Right cardiac atrium (tissue), 5 donors: ENCODE measurements around the gene CCDC12. TPM values are rescaled to one million over a fixed set of nuclear protein-coding genes. Genes with fewer than 3 reads are reported as not detected.

ENCODE experiments used
- ATAC-seq, 2 donors: fragments of 200-7000 bp; cut with Tn5 transposase; one replicate each; pipeline versions ENCODE4 v1.8.0 to v1.9.1; 2020; ENCODE audit warnings: moderate library complexity in 2 of 2, mild to moderate bottlenecking in 1 of 2
- DNase-seq, 3 donors: peaks; one replicate each; pipeline ENCODE4 v3.0.0-alpha.2; 2020
- H3K27ac ChIP-seq: one replicate; pipeline ENCODE4 v1.5.1; 2013; ENCODE audit warnings: mild to moderate bottlenecking, low read length, control low read depth, moderate library complexity
- H3K27me3 ChIP-seq: one replicate; pipeline ENCODE4 v1.6.1; 2013; ENCODE audit not compliant: control insufficient read depth, insufficient read depth
- H3K4me1 ChIP-seq: one replicate; pipeline ENCODE4 v1.6.1; 2013; ENCODE audit warnings: low read length; ENCODE audit not compliant: control insufficient read depth, insufficient read depth
- H3K4me3 ChIP-seq: one replicate; pipeline ENCODE4 v1.5.1; 2013; ENCODE audit warnings: low read length, control low read depth
- H3K9me3 ChIP-seq: one replicate; pipeline ENCODE4 v1.6.1; 2013; ENCODE audit warnings: low read length; ENCODE audit not compliant: control insufficient read depth
- WGBS: extraction: QIAGEN DNeasy Blood & Tissue Kit; methylation state at CpG from one replicate; pipeline ENCODE4 v1.1.7; 2013; 5-methylcytosine and 5-hydroxymethylcytosine counted together
- intact Hi-C, 4 donors: fragments of 100-400 bp; cut with DNase I; formaldehyde crosslinking; loops; one replicate each; pipeline versions ENCODE4 v1.11.0 to v1.14.0; 2022 to 2023
- polyA plus RNA-seq: library from polyadenylated mRNA; stranded (reverse); fragments of 200-250 nt; gene quantifications from one replicate; pipeline ENCODE4 v1.2.3, GENCODE V29; 2013
- total RNA-seq, 4 donors: library from RNA; stranded (reverse); fragmentation: NEBNext Ultra II Directional; extraction: Animal tissue kit (Norgen Biotek cat#: 25700); gene quantifications; one replicate each; pipeline ENCODE4 v1.2.1, GENCODE V29; 2021
- donor health status: healthy with polysubstance abuse.
- donor health status: DM: no; HTN: yes; CAD: no.
- donor health status: DM: no; HTN: no; CAD: no.
- donor health status: DM: no; HTN: yes; CAD: no; lungs with severe emphysema.
- donor health status: DM: yes; HTN: yes; CAD: no.

CCDC12 gene
- total and polyA plus RNA-seq, 5 donors: 31.2 to 58.0 (median 36.1) TPM

GRCh38 chr3:46986782-46987310, 10.3 kb upstream of the CCDC12 start:
- Histone ChIP-seq H3K4me1 (peaks cover 4% of the 10 kb centered on the region), H3K27ac (no peak overlapping the region), H3K27me3 (no peaks in the 10 kb centered on the region), H3K9me3 (no peaks in the 10 kb centered on the region), H3K4me3 (no peak overlapping the region)
- ATAC-seq: no peak
- intact Hi-C loops: no loop called here
- DNase-seq: peak; percentile 11 to 20 (median 20)
- 83% methylated on average over 3 of the region's 3 CpGs for WGBS

DNA sequence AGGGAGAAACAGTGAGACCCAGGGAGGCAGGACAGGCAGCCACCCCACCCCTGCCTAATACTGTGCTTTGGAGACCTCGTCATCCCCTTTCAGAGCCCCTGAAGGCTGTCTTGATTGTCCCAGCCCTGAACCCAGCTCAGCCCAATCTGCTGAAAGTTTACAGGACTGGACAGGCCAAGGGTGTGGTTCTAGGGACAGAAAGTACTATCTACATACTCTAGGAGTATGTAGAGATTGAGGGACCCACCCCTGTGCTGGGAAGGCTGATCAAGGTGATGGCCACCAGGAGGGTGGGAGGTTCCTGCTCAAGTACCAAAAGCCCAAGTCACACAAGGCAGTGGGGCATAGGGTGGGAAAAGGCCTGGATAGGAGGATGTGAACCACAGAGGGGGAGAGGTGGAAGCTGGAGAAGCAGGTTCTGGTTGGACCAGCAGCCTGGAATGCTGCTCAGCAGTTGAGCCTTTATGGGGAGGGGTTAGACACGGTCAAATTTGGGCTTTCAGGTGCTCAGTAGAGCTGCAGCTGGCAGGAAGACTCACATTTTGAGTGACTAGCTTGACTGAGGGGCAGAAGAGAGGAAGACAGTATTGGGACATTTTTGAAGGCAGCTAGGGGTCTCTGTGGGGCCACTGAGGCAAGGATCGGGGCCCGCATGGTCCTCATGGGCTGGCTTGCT, 9.6 kb upstream of the CCDC12 start:
- H3K9me3 ChIP-seq: no peaks in the 10 kb centered on the region
- ATAC-seq: peak in 1 of 2 donors; percentile 4
- DNase-seq: peak in 2 of 3 donors; percentile 6 to 24
- H3K4me1 ChIP-seq: peaks cover 4% of the 10 kb centered on the region
- intact Hi-C loops: no loop called here
- H3K27ac ChIP-seq: no peak overlapping the region
- H3K4me3 ChIP-seq: no peak overlapping the region
- WGBS: 95% methylated on average over 4 of the region's 4 CpGs
- H3K27me3 ChIP-seq: no peaks in the 10 kb centered on the region

- Histone ChIP-seq H3K4me1 (peaks cover 4% of the 10 kb centered on the region), H3K4me3 (no peak overlapping the region), H3K27ac (no peak overlapping the region), H3K27me3 (no peaks in the 10 kb centered on the region), H3K9me3 (no peaks in the 10 kb centered on the region)
- peak in 2 of 3 donors; percentile 15 to 28 for DNase-seq
- no peak for ATAC-seq
- intact Hi-C loops: no loop called here
- WGBS: 95% methylated on average over 5 of the region's 5 CpGs
Measured at GRCh38 chr3:46985588-46985987, 9.0 kb upstream of the CCDC12 start.

DNA sequence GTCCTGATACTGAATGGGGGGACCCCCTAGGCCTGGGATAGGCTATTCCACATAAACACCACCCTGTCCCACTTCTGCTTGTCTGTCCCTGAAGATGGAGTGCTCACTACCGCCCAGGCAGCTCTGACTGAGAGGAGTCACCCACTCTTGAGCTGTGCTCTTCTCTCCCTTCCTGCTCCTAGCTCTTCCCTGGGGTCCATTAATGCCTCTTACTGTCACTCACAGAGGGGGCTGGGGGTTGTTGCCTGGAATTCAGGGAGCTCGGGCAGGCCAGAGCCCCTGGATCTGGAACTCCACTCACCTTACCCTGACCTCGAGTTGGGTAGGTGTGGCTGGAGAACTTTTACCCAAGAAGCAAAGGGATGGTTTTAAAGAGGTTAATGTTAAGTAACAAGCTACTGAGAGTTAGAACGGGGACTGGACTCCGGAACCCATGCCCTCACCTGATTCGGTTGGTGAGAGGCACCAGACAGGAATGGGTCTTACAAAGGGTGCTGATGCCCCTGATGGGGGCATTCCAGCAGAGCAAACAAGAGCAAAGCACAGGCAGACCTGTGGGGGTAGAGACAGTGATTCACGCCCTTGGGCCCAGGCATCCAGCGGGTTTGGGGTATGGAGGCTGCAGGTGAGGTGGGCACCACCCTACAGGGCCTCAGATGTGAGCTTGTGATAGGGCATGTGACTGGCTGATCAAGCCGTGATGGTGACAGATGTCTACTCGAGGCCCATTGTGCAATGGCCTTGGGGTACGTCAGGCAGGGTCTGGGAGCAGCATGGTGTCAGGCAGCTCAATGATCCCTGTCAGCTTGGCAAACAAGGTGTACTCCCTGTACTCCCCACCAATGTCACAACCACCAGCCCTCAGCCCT, 8.3 kb upstream of the CCDC12 start:
- peaks cover 4% of the 10 kb centered on the region for H3K4me1 ChIP-seq
- no peak overlapping the region for H3K27ac ChIP-seq
- no peaks in the 10 kb centered on the region for H3K9me3 ChIP-seq
- peak in 2 of 3 donors; percentile 17 to 24 for DNase-seq
- H3K27me3 ChIP-seq: no peaks in the 10 kb centered on the region
- no peak for ATAC-seq
- no peak overlapping the region for H3K4me3 ChIP-seq
- WGBS: 89% methylated on average over 11 of the region's 11 CpGs
- intact Hi-C loops: no loop called here

DNA sequence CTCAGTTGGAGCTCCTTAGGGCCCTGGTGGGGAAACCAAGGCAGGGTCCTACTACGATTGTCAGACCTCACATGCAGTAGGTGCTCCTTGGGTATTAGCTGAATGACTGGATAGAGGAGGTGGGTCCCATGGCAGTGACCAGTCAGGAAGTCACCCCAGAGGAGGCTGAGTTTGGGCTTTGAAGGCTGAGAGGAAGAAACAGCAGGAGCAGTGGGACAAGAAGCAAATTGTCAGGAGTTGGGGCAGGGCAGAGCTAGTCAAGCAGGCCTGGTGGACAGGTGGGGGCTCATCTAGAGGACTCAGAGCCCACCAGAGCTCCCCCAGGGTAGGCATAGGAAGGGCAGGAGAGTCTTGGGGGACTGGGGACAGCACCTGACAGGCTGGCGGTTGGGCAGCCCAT, 6.0 kb upstream of the CCDC12 start:
- peak in 2 of 3 donors; percentile 19 to 36 for DNase-seq
- intact Hi-C loops: no loop called here

GRCh38 chr3:46981932-46982471, 5.5 kb upstream of the CCDC12 start:
- H3K27ac ChIP-seq: no peak overlapping the region
- H3K4me3 ChIP-seq: no peak overlapping the region
- ATAC-seq (peak in 1 of 2 donors; percentile 12), DNase-seq (peak; percentile 50 to 79 (median 77))
- no peaks in the 10 kb centered on the region for H3K9me3 ChIP-seq
- H3K27me3 ChIP-seq: no peaks in the 10 kb centered on the region
- intact Hi-C loops: no loop called here
- 50% methylated on average over 5 of the region's 5 CpGs for whole genome bisulfite sequencing
- H3K4me1 ChIP-seq: peaks cover 4% of the 10 kb centered on the region

More for the DNA sequence above, 6.0 kb upstream of the CCDC12 start:
- no peak overlapping the region for H3K27ac ChIP-seq
- peaks cover 4% of the 10 kb centered on the region for H3K4me1 ChIP-seq
- no peaks in the 10 kb centered on the region for H3K27me3 ChIP-seq
- no peaks in the 10 kb centered on the region for H3K9me3 ChIP-seq
- no peak overlapping the region for H3K4me3 ChIP-seq
- 91% methylated on average over 2 of the region's 2 CpGs for WGBS
- no peak for ATAC-seq

DNA sequence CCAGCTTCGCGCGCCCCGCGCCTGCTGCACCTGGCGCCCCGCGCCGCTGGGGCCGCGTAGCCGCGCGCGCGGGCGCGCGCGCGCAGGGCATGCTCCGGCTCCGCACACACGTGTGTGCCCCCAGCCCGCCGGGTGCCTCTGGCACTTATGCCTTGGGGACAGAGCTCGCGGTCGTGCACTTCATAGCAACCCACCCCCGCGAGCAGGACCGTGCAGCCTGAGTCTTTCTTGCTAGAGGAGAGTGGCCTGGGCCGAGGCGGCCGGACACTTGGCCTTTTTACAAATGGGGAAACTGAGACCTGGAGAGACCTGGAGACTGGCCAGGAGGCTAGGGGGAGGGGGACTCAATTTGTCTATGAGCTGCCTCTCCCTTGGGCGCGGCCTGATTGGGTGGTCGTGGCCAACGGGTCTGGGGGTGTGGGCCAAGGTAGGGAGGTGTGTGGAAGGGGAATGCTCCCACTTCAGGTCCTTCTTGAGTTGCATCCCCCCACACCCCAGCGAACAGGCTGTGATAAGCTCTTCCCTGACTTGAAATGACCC, 3.5 kb upstream of the CCDC12 start:
- intact Hi-C loops: loop anchor here in 3 of 4 donors (5.0 kb wide), 2 partner anchors 43 to 53 kb away; no protein-coding TSS in a partner anchor
- Histone ChIP-seq H3K27me3 (no peaks in the 10 kb centered on the region), H3K4me3 (peak overlapping the region; percentile 66), H3K9me3 (no peaks in the 10 kb centered on the region), H3K27ac (no peak overlapping the region), H3K4me1 (no peaks in the 10 kb centered on the region)
- ATAC-seq (no peak), DNase-seq (peak; percentile 43 to 79 (median 75))
- 4% methylated on average over 39 of the region's 40 CpGs for WGBS

DNA sequence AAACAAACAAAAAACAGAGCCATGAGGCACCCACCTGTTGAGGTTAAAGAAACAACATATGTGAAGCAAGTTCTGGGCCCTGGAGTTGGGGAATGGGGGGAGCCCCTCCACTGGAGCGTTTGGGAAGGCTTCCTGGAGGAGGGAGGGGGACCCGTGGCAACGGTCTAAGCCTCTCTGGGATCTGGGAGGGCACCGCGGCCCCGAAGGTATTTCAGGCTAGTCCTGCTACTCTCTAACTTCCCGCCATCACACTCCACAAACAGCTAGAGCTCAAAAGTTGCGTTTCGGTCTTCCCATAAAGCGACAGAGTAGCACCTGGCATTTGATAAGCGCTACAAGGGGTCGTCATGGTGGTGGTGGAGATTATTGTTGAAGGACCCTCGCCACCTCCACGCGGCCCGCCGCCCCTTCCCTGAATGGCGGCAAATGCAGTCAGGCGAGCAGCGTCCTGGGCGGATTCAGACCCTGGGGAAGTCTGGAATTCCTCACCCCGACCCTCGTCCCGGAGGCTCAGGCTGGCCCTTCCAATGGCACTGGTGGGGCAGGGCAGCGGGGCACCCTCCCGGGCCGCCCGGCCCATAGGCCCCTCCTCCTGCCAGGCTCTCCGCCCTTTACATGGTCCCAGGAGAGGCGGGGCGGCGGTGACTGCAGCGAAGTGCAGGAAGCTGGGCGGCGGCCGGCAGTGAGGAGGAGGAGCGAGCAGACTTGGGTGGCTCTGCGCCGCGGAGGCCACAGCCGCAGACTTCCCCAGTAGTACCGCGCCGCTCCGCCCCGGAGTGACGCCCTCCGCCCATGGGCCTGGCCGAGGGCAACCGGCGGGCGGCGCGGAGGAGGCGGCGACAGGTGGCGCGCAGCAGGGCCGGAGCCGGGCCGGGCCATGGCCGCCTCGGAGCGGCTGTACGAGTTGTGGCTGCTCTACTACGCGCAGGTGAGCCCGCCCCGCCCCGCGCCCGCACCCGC, 2.7 kb upstream of the CCDC12 start, which contains the start of gene NBEAL2:
NBEAL2 (plus strand) TSS at position 682 of the 960 bp plus-strand sequence; CDS start at position 878, 196 bp downstream.
- WGBS: under 1% methylated on average over 73 of the region's 73 CpGs
- intact Hi-C loops: loop anchor here in 3 of 4 donors (5.0 kb wide), 2 partner anchors 42 to 52 kb away; no protein-coding TSS in a partner anchor
- ATAC-seq: peak; percentile 85 to 91
- Histone ChIP-seq H3K4me3 (peak within 1 kb of the TSS; percentile 66), H3K9me3 (no peaks in the 10 kb centered on the region), H3K4me1 (peaks cover 2% of the 10 kb centered on the region), H3K27me3 (no peaks in the 10 kb centered on the region), H3K27ac (peak within 1 kb of the TSS; percentile 76)
- peak; percentile 98 to 99 (median 99) for DNase-seq

GRCh38 chr3:46978381-46978780, 1.8 kb upstream of the CCDC12 start:
- DNase-seq: peak; percentile 19 to 54 (median 53)
- no peak overlapping the region for H3K4me3 ChIP-seq
- WGBS: 92% methylated on average over 9 of the region's 9 CpGs
- intact Hi-C loops: loop anchor here in 3 of 4 donors (5.0 kb wide), 2 partner anchors 41 to 51 kb away; no protein-coding TSS in a partner anchor
- no peaks in the 10 kb centered on the region for H3K27me3 ChIP-seq
- H3K4me1 ChIP-seq: peaks cover 3% of the 10 kb centered on the region
- no peaks in the 10 kb centered on the region for H3K9me3 ChIP-seq
- no peak for ATAC-seq
- no peak overlapping the region for H3K27ac ChIP-seq
